ENCODE data around the gene NUDCD3.

Gene NUDCD3

DNA sequence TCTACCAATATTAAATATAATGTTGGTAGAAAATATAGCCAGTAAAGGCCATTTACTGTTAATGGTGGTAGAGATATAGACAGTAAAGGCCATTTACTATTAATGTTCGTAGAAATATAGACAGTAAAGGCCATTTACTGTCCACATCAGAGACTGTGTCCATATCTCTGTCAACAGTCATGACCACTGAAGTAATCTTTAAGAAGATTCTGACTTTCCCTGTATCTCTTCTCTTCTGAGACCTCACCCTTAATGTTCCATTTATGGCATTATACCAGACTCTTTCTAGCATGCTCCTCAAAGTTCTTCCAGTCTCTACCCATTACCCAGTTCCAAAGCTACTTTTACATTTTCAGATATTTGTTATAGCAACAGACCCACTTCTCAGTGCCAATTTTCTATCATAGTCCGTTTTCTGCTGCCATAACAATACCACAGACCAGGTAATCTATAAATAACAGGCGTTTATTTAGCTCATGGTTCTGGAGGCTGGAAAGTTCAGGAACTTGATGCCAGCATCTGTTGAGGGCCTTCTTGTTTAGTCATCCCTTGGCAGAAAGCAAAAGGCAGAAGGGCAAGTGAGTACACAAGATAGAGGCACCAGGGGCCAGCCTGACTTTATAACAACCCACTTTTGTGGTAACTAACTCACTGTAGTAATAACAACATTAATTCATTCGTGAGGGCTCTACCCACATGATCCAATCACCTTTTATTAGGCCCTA, 7.9 kb upstream of the NUDCD3 start:
- DNase-seq (ENCODE audit: low read depth), result no peak
- no peak for TF ChIP-seq CTCF (IDR thresholded peaks at IDR 0.05; ENCODE audit: insufficient read depth, low read depth, low read length, missing control alignments)
- H3K4me3 ChIP-seq (ENCODE audit: low read depth, low read length), result no peak overlapping the region

GRCh38 chr7:44497155-44498027, 6.9 kb upstream of the NUDCD3 start:
- no peak overlapping the region for H3K4me3 ChIP-seq (ENCODE audit: low read depth, low read length)
- no peak for TF ChIP-seq CTCF (IDR thresholded peaks at IDR 0.05; ENCODE audit: insufficient read depth, low read depth, low read length, missing control alignments)
- no peak for DNase-seq (ENCODE audit: low read depth)

DNA sequence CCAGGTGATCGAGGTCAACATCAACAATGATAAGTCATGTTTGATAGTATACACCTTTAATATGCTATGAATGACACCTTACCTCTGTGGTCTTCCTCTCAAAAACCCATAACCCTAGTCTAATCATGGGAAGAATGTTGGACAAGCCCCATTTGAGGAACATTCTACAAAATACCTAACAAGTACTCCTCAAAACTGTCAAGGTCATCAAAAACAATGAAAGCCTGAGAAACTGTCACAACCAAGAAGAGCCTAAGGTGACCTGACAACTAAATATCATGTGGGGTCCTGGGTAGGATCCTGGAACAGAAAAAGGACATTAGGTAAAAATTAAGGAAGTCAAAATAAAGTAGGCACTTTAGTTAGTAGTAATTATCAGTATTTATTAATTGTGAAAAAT, 5.9 kb upstream of the NUDCD3 start:
- no peak overlapping the region for H3K4me3 ChIP-seq (ENCODE audit: low read depth, low read length)
- DNase-seq (ENCODE audit: low read depth), result no peak
- no peak for TF ChIP-seq CTCF (IDR thresholded peaks at IDR 0.05; ENCODE audit: insufficient read depth, low read depth, low read length, missing control alignments)

- TF ChIP-seq CTCF (IDR thresholded peaks at IDR 0.05; ENCODE audit: insufficient read depth, low read depth, low read length, missing control alignments), result no peak
- no peak for DNase-seq (ENCODE audit: low read depth)
- no peak overlapping the region for H3K4me3 ChIP-seq (ENCODE audit: low read depth, low read length)
These were observed 4.5 kb upstream of the NUDCD3 start for GRCh38 chr7:44494960-44495359.

- TF ChIP-seq CTCF (IDR thresholded peaks at IDR 0.05; ENCODE audit: insufficient read depth, low read depth, low read length, missing control alignments), result no peak
- peak overlapping the region; percentile 74 for H3K4me3 ChIP-seq (ENCODE audit: low read depth, low read length)
- DNase-seq (ENCODE audit: low read depth), result no peak
These were observed 771 bp upstream of the NUDCD3 start for GRCh38 chr7:44491229-44491628.

DNA sequence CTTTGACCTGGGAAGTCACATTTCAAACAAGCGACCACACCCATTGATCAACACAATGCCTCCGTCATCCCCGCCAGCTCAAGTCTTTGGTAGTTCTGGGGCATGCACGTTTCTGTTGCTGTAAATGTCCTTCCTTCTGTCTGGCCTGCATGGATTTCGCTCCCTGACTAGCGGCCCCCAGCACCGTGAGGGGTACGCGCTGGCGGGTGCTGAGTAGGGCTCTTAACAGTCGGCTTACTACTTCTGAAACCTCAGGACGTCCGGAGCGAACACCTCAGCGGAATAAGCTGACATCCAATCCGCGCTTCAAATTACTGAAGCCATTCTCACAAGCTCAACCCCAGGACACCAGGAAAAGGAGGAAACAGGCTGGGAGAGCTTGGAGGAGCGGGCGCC, 505 bp downstream of the NUDCD3 start:
- H3K4me3 ChIP-seq (ENCODE audit: low read depth, low read length), result peak overlapping the region; percentile 74
- peak; percentile 53 for DNase-seq (ENCODE audit: low read depth)
- TF ChIP-seq CTCF (IDR thresholded peaks at IDR 0.05; ENCODE audit: insufficient read depth, low read depth, low read length, missing control alignments), result no peak
